ENCODE measurements around the gene ANO9.

DNA sequence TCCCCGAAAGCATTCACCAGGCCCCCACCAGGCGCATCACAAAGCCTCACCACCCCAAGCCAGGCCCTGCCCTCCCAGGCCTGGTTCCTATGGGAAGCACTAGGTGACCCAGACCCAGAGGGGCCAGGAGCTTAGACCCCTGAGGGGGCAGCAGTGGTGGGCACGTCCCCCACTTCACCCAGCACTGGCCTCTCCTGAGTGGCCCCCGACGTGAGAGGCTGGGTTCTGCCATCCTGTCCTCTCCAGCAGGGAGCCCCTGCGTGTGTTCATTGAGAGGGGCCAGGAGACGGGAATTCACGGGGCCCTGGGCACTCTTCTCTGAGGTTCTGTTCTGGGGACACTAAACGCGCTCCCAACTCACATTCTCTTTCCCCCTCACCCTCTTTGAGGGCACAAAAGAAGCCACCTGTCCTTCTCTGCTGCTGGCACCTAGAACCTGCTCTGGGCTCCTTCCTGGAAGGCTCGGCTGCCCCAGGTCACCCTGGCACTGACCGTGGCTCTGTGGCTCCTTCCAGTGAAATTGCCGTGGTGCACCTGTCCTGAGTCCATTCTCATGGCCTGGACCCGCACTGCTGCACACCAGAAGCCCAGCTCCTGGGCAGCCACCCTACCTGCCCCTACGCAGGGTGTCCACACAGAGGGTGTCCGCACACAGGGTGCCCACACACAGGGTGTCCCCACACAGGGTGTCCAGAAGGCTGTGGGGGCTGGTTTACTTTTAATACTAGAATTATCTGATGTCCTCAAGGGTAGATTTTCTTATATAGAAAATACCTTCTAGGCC is 20.5 kb upstream of the ANO9 start:
- TF ChIP-seq CTCF (conservative IDR thresholded peaks at IDR 0.05; ENCODE audit: low read depth, low read length) (no peak), EZH2 (IDR thresholded peaks at IDR 0.05; ENCODE audit: borderline replicate concordance, low read depth, low read length, poor library complexity, severe bottlenecking) (no peak)
